Fibroblast of skin of right quadriceps (primary cell): Measurements from ENCODE around the gene CAMK2B.

Experiments
- DNase-seq: peaks from one replicate; pipeline ENCODE4 v3.0.0-alpha.2; 2013

The CAMK2B gene

GRCh38 chr7:44225566-44226395 is 99.6 kb downstream of the CAMK2B start:
- no peak for DNase-seq

- DNase-seq = no peak
These were observed 100.3 kb downstream of the CAMK2B start for GRCh38 chr7:44224974-44225565.

GRCh38 chr7:44224080-44224973 is 101.1 kb downstream of the CAMK2B start:
- no peak for DNase-seq

GRCh38 chr7:44223362-44224079 is 101.9 kb downstream of the CAMK2B start:
- DNase-seq = no peak

GRCh38 chr7:44222776-44223261 is 102.6 kb downstream of the CAMK2B start:
- DNase-seq = no peak

- no peak for DNase-seq
These were observed 103.3 kb downstream of the CAMK2B start for GRCh38 chr7:44222074-44222473.

GRCh38 chr7:44221231-44221791 is 104.1 kb downstream of the CAMK2B start:
- DNase-seq = no peak

GRCh38 chr7:44220358-44221112 is 104.9 kb downstream of the CAMK2B start:
- no peak for DNase-seq

GRCh38 chr7:44220046-44220357 is 105.4 kb downstream of the CAMK2B start:
- no peak for DNase-seq

- no peak for DNase-seq
These were observed 105.9 kb downstream of the CAMK2B start for GRCh38 chr7:44219371-44220045.

- no peak for DNase-seq
These were observed 106.8 kb downstream of the CAMK2B start for GRCh38 chr7:44218418-44219201.

- DNase-seq = no peak
These were observed 107.5 kb downstream of the CAMK2B start for GRCh38 chr7:44217852-44218402.

GRCh38 chr7:44217223-44217714 is 108.1 kb downstream of the CAMK2B start:
- no peak for DNase-seq

GRCh38 chr7:44216521-44217222 is 108.7 kb downstream of the CAMK2B start:
- DNase-seq = no peak

GRCh38 chr7:44216019-44216418 is 109.4 kb downstream of the CAMK2B start:
- DNase-seq = no peak

GRCh38 chr7:44215531-44215930 is 109.9 kb downstream of the CAMK2B start:
- no peak for DNase-seq

GRCh38 chr7:44213877-44214388 is 111.5 kb downstream of the CAMK2B start:
- DNase-seq = no peak

GRCh38 chr7:44213206-44213876 is 112.1 kb downstream of the CAMK2B start:
- DNase-seq = no peak
